OCI-LY3 (cell line): Measurements from ENCODE around the gene KDR.

Experiments
- CTCF ChIP-seq: fragments of 200-600, 300-600 bp; sonication (generic); IDR thresholded peaks from 2 replicates; pipeline ENCODE4 v1.5.1; 2014; ENCODE audit warnings: antibody characterized with exemption, low read length, low read depth
- EZH2phosphoT487 ChIP-seq: fragments of 200-600 bp; shearing (Covaris generic); IDR thresholded peaks from 2 replicates; pipeline ENCODE4 v1.6.1; 2018; ENCODE audit warnings: antibody characterized with exemption, mixed run types, low read depth

- TF ChIP-seq CTCF (no peak), EZH2phosphoT487 (no peak)
Measured at GRCh38 chr4:55170462-55170861, 45.1 kb upstream of the KDR start.
